Activated CD4-positive, alpha-beta T cell treated with anti-CD3 and anti-CD28 coated beads, Interleukin-2, amount 50 U/mL, for 16 hours (primary cell): ENCODE measurements around the gene PPARG.

ENCODE experiments used
- DNase-seq: peaks from one replicate; pipeline ENCODE4 v3.0.0-alpha.2; 2020

PPARG gene

GRCh38 chr3:12345584-12346494, 57.0 kb downstream of the PPARG start:
- DNase-seq: peak; percentile 35

- DNase-seq: no peak
Measured at GRCh38 chr3:12347301-12347700, 58.4 kb downstream of the PPARG start.

GRCh38 chr3:12349895-12350811, 61.3 kb downstream of the PPARG start:
- no peak for DNase-seq

- DNase-seq: no peak
Measured at GRCh38 chr3:12351145-12351544, 62.3 kb downstream of the PPARG start.

- DNase-seq: no peak
Measured at GRCh38 chr3:12352253-12352652, 63.4 kb downstream of the PPARG start.

GRCh38 chr3:12352755-12353154, 63.9 kb downstream of the PPARG start:
- DNase-seq: no peak

GRCh38 chr3:12353796-12354525, 65.1 kb downstream of the PPARG start:
- DNase-seq: no peak

GRCh38 chr3:12356175-12356574, 67.3 kb downstream of the PPARG start:
- DNase-seq: no peak

- no peak for DNase-seq
Measured at GRCh38 chr3:12356996-12357395, 68.1 kb downstream of the PPARG start.

- DNase-seq: no peak
Measured at GRCh38 chr3:12357456-12357855, 68.6 kb downstream of the PPARG start.

GRCh38 chr3:12363397-12364195, 74.7 kb downstream of the PPARG start:
- DNase-seq: no peak

GRCh38 chr3:12367346-12367745, 78.5 kb downstream of the PPARG start:
- DNase-seq: no peak

GRCh38 chr3:12369029-12369428, 80.2 kb downstream of the PPARG start:
- DNase-seq: no peak

- no peak for DNase-seq
Measured at GRCh38 chr3:12369598-12369997, 80.7 kb downstream of the PPARG start.

- no peak for DNase-seq
Measured at GRCh38 chr3:12370758-12371157, 81.9 kb downstream of the PPARG start.

GRCh38 chr3:12371525-12372140, 82.8 kb downstream of the PPARG start:
- DNase-seq: no peak

- no peak for DNase-seq
Measured at GRCh38 chr3:12372741-12373280, 83.9 kb downstream of the PPARG start.

GRCh38 chr3:12375572-12375971, 86.7 kb downstream of the PPARG start:
- DNase-seq: no peak

GRCh38 chr3:12379640-12380429, 91.0 kb downstream of the PPARG start:
- no peak for DNase-seq

- DNase-seq: no peak
Measured at GRCh38 chr3:12380461-12380860, 91.6 kb downstream of the PPARG start.

GRCh38 chr3:12381199-12381598, 92.3 kb downstream of the PPARG start:
- no peak for DNase-seq
